ENCODE data around the gene LACTB. TPM values are rescaled to one million over a fixed set of nuclear protein-coding genes. Genes with fewer than 3 reads are reported as not detected.

The LACTB gene, protein sequence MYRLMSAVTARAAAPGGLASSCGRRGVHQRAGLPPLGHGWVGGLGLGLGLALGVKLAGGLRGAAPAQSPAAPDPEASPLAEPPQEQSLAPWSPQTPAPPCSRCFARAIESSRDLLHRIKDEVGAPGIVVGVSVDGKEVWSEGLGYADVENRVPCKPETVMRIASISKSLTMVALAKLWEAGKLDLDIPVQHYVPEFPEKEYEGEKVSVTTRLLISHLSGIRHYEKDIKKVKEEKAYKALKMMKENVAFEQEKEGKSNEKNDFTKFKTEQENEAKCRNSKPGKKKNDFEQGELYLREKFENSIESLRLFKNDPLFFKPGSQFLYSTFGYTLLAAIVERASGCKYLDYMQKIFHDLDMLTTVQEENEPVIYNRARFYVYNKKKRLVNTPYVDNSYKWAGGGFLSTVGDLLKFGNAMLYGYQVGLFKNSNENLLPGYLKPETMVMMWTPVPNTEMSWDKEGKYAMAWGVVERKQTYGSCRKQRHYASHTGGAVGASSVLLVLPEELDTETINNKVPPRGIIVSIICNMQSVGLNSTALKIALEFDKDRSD
- total RNA-seq (10 to 100 TPM in 1 of 2 donors, 1 to 10 TPM in 1; 9.0 to 11.0 TPM), total RNA-seq (17.3 to 35.3 reads per million in 2 donors)

GRCh38 chr15:63121382-63122001 is at the start of gene LACTB:
Gene LACTB, plus strand, starts transcription at chr15:63121861. Its CDS starts 11 bp downstream, at chr15:63121872.
- Mint-ChIP-seq H3K36me3 (ENCODE audit: low read depth) (no peaks in the 10 kb centered on the region), H3K4me1 (peaks cover 7% of the 10 kb centered on the region), H3K27me3 (no peaks in the 10 kb centered on the region)

DNA sequence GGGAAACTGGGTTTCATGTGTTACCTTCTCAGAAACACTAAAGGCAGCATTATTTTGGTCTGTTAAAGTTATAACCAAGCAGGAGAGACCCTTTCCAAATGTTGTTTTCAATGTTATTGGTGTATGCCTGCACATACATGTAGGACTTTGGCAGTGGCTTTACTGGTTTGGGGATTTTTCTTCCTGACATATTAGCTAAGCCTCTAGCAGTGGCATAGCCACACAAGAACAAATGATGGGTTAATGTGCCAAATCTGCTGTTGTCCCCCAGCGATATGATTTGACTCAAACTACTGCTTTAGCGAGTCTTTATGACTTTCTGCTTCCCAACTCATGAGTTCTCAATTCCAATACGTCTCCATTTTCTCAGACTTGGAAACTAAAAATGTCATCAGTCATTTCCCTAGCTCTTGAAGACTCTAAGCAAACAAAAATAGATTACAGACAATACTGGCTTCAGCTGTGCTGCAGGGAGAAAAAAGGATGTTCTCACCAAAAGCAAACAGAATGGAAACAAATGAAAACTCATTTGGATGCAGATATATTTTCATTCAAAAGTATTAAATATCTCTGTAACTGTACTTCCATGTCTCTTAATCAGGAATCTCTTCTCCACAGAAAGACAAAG is 49.5 kb upstream of the LACTB start:
- Mint-ChIP-seq H3K27me3 (peaks cover 3% of the 10 kb centered on the region), H3K4me1 (peaks cover 16% of the 10 kb centered on the region), H3K4me3 (no peak overlapping the region), H3K27ac (no peak overlapping the region), H3K36me3 (ENCODE audit: low read depth) (peaks cover 4% of the 10 kb centered on the region)
- H3K9me3 ChIP-seq (ENCODE audit: control insufficient read depth, low read length, poor library complexity, severe bottlenecking) = no peaks in the 10 kb centered on the region
- DNase-seq (no peak), ATAC-seq (no peak)

More at GRCh38 chr15:63121382-63122001, at the start of gene LACTB:
- peak within 1 kb of the TSS; percentile 91 for H3K4me3 Mint-ChIP-seq
- H3K9me3 ChIP-seq (ENCODE audit: control insufficient read depth, low read length, poor library complexity, severe bottlenecking) = no peaks in the 10 kb centered on the region
- ATAC-seq (peak; percentile 91), DNase-seq (peak; percentile 68 to 70 (median 69))
- H3K27ac Mint-ChIP-seq = peak within 1 kb of the TSS; percentile 48

- Mint-ChIP-seq H3K27me3 (peaks cover 10% of the 10 kb centered on the region), H3K4me1 (peaks cover 16% of the 10 kb centered on the region), H3K4me3 (no peak overlapping the region), H3K36me3 (ENCODE audit: low read depth) (peaks cover 4% of the 10 kb centered on the region), H3K27ac (no peak overlapping the region)
- ATAC-seq = no peak
- DNase-seq = no peak
- no peaks in the 10 kb centered on the region for H3K9me3 ChIP-seq (ENCODE audit: control insufficient read depth, low read length, poor library complexity, severe bottlenecking)
These were observed 48.8 kb upstream of the LACTB start for GRCh38 chr15:63072809-63073277.

DNA sequence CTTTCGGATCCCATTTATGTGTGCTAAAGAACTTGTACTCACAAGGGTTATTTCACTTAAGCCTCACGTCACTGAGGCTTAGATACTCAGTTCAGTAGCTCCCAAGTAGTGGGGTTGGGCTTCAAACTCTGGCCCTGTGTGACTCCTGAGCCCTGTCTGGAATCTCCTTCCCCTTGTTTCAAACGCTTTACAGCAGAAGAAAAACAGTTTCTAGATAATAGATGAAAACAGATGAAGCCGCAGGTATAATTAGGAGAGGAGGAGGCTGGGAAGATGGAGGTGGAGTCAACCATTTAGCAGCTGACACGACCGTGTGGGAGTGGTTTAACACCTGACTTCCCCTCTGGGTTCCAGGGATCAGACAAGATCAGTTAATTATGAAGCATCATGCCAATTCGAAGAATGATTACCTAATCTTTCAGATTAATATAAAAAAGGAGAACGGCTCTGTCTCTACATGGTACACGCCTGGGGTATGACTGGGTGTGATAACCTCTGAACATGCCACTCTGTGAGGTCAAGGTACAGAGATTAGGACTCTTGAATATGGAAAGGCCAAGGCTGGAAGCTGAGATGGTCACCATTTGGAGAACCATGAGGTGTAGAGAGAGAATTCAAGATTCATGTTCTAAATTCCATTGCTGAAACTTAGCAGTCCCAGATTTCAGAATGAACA is 48.0 kb upstream of the LACTB start:
- DNase-seq (no peak), ATAC-seq (no peak)
- H3K27me3 Mint-ChIP-seq = peaks cover 18% of the 10 kb centered on the region
- H3K9me3 ChIP-seq (ENCODE audit: control insufficient read depth, low read length, poor library complexity, severe bottlenecking) = no peaks in the 10 kb centered on the region
- no peak overlapping the region for H3K4me3 Mint-ChIP-seq
- peaks cover 16% of the 10 kb centered on the region for H3K4me1 Mint-ChIP-seq
- no peaks in the 10 kb centered on the region for H3K36me3 Mint-ChIP-seq (ENCODE audit: low read depth)
- H3K27ac Mint-ChIP-seq = no peak overlapping the region

DNA sequence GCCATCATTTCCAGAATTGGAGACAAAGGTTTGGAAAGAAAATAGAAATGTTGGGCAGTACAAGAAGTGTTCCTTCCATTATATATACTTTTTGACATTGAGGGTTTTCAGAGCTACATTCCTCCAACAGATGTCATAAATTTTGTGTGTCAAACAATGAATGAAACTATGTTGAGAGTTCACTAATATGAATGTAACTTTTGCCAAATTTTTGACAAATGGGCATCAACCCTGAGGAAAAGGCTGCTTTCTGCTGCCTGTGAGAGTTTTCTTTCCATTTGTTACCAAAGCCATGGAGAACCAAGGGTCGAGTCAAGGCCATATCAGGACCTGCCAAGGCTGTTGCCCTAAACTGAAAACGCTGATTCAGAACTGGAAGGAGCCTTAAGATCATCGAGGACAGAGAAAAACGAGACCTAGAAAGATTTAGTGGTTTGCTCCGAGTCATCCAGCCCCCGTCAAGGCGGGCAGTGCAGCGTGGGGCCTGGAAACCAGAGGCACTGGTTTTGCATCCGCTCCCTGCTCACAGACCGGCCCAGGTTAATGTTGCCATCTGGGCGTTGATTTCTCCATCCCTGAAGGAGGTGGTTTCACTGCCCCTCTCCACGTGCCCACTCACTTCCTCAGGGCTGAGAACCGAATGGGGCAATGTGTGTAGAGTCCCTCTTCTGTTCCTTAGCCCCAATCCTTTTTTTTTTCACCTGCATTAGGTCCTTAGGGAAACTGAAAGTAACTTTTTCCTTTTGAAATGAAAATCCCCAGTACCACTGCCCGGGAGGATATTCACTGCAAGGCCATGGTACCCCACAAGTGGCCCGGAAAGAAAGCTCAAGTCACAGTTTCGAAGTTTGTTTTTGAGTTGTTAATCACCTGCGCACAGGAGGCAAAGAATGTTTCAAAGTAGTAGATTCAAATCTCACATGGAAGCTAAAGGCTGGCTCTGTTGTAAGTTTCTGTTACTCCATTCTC is 46.4 kb upstream of the LACTB start:
- H3K4me1 Mint-ChIP-seq = peaks cover 16% of the 10 kb centered on the region
- no peak for ATAC-seq
- no peaks in the 10 kb centered on the region for H3K36me3 Mint-ChIP-seq (ENCODE audit: low read depth)
- no peak for DNase-seq
- no peaks in the 10 kb centered on the region for H3K9me3 ChIP-seq (ENCODE audit: control insufficient read depth, low read length, poor library complexity, severe bottlenecking)
- H3K4me3 Mint-ChIP-seq = no peak overlapping the region
- peaks cover 34% of the 10 kb centered on the region for H3K27me3 Mint-ChIP-seq
- no peak overlapping the region for H3K27ac Mint-ChIP-seq

DNA sequence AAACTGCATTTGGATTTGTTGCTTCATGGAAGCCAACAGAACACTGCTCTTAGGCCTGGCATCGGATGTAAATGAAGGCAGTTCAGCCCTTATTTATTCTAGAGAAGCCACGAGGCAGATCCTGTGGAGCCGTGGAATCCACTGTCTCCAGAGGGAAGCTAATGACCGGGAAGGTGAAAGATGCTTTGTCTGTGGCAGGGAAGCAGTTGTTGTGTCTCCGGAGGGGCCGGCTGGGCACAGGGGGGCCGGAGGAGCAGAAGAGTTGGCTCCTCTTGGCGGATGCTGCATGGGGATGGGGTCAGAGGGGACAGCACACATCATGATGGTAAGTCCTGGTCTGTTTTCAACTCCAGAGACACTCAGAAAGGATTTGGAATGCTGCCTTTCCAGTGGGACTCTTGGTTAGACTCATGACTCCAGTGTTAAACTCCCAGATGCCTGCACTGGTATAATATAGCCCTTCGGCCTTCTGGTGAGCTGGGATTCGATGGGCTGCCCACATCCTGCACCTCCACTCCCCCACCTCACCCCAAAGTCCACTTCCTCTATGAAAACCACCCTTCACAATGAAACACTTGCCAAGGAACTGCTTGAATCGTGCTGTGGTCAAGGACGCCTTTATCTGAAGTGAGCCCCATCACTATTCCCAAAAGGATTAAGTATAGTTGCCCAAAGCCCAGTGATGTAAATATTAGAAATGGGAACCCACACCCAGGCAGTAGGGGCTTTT is 45.5 kb upstream of the LACTB start:
- Mint-ChIP-seq H3K27me3 (peaks cover 43% of the 10 kb centered on the region), H3K27ac (no peak overlapping the region), H3K4me3 (no peak overlapping the region), H3K36me3 (ENCODE audit: low read depth) (no peaks in the 10 kb centered on the region), H3K4me1 (peaks cover 16% of the 10 kb centered on the region)
- ATAC-seq (no peak), DNase-seq (no peak)
- no peaks in the 10 kb centered on the region for H3K9me3 ChIP-seq (ENCODE audit: control insufficient read depth, low read length, poor library complexity, severe bottlenecking)

DNA sequence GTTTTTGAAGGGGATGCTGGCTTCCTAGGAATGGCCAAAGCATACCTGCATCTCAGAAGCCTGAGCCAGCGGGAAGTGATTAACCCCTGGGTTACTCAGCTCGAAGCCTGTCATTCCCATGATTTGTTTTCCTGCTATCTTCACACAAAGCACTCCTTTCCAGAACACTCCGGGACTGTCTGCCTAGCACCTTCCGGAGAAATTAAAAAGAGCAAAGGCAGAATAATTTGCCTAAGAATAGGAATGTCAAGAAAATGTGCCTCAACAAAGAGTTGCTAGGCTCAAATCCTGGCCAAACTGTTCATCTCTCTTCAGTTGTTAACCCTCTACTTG is 45.0 kb upstream of the LACTB start:
- Mint-ChIP-seq H3K27ac (no peak overlapping the region), H3K36me3 (ENCODE audit: low read depth) (no peaks in the 10 kb centered on the region), H3K4me1 (peaks cover 16% of the 10 kb centered on the region), H3K27me3 (peaks cover 47% of the 10 kb centered on the region), H3K4me3 (no peak overlapping the region)
- no peaks in the 10 kb centered on the region for H3K9me3 ChIP-seq (ENCODE audit: control insufficient read depth, low read length, poor library complexity, severe bottlenecking)
- ATAC-seq = no peak
- no peak for DNase-seq

- peaks cover 55% of the 10 kb centered on the region for H3K27me3 Mint-ChIP-seq
- H3K4me3 Mint-ChIP-seq = no peak overlapping the region
- no peaks in the 10 kb centered on the region for H3K36me3 Mint-ChIP-seq (ENCODE audit: low read depth)
- no peak overlapping the region for H3K27ac Mint-ChIP-seq
- no peaks in the 10 kb centered on the region for H3K9me3 ChIP-seq (ENCODE audit: control insufficient read depth, low read length, poor library complexity, severe bottlenecking)
- DNase-seq (no peak), ATAC-seq (no peak)
- peaks cover 16% of the 10 kb centered on the region for H3K4me1 Mint-ChIP-seq
These were observed 43.7 kb upstream of the LACTB start for GRCh38 chr15:63077952-63078351.

DNA sequence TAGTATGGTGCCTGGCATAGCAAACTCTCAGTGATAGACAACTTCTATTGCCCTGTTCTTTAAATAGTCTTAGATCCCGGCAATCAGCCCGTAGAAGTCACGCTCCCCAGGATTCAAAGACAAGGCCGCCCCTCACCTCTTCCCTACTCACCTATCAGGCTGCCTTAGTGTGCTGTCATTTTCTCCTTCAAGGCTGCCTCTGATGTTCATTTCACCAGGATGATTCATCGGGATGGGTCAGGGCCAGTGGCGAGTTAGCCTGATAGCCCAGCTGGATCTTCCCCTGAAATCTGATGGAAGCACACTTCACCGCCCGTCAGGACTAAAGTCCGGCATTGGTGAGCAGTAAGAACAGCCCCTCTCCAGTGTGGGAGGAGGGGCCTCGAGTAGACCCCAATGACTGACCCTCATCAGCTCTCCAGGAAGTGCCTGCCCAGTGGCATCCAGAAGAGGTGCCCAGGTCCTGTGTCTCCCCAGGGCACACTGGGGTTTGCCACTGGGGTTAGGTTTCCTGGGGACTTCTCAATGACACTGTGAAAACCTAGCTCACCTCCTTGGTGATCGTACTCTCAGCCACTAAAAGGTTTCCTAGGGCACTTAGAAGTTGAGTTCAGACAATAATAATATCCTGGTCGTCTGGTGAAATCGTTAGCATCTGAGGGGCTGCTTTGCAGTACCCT is 41.6 kb upstream of the LACTB start:
- Mint-ChIP-seq H3K27me3 (peaks cover 61% of the 10 kb centered on the region), H3K27ac (no peak overlapping the region), H3K36me3 (ENCODE audit: low read depth) (no peaks in the 10 kb centered on the region), H3K4me3 (no peak overlapping the region), H3K4me1 (peaks cover 12% of the 10 kb centered on the region)
- no peak for ATAC-seq
- no peaks in the 10 kb centered on the region for H3K9me3 ChIP-seq (ENCODE audit: control insufficient read depth, low read length, poor library complexity, severe bottlenecking)
- no peak for DNase-seq

GRCh38 chr15:63080634-63081250 is 40.9 kb upstream of the LACTB start:
- H3K27ac Mint-ChIP-seq = no peak overlapping the region
- no peaks in the 10 kb centered on the region for H3K9me3 ChIP-seq (ENCODE audit: control insufficient read depth, low read length, poor library complexity, severe bottlenecking)
- peaks cover 7% of the 10 kb centered on the region for H3K4me1 Mint-ChIP-seq
- H3K27me3 Mint-ChIP-seq = peaks cover 61% of the 10 kb centered on the region
- DNase-seq (no peak), ATAC-seq (no peak)
- H3K4me3 Mint-ChIP-seq = no peak overlapping the region
- no peaks in the 10 kb centered on the region for H3K36me3 Mint-ChIP-seq (ENCODE audit: low read depth)

GRCh38 chr15:63082366-63082765 is 39.3 kb upstream of the LACTB start:
- no peak overlapping the region for H3K27ac Mint-ChIP-seq
- no peaks in the 10 kb centered on the region for H3K9me3 ChIP-seq (ENCODE audit: control insufficient read depth, low read length, poor library complexity, severe bottlenecking)
- DNase-seq (no peak), ATAC-seq (no peak)
- no peak overlapping the region for H3K4me3 Mint-ChIP-seq
- no peaks in the 10 kb centered on the region for H3K36me3 Mint-ChIP-seq (ENCODE audit: low read depth)
- H3K27me3 Mint-ChIP-seq = peaks cover 56% of the 10 kb centered on the region
- no peaks in the 10 kb centered on the region for H3K4me1 Mint-ChIP-seq
